Keratinocyte (primary cell): ENCODE data around the gene NFASC. TPM values are rescaled to one million over a fixed set of nuclear protein-coding genes. Genes with fewer than 3 reads are reported as not detected.

Experiments used
- DNase-seq: peaks from one replicate; pipeline ENCODE4 v3.0.0-alpha.2; 2011; ENCODE audit warnings: low read depth, missing footprints, low spot score
- FAIRE-seq: peaks from 2 replicates; lab custom pipeline; 2011; peaks lifted over from hg19 to GRCh38; lab: Jason Lieb, UNC
- H2AFZ ChIP-seq: 2 replicates; pipeline ENCODE4 v1.6.0; 2012; ENCODE audit warnings: low read length, control low read depth, inconsistent platforms; ENCODE audit not compliant: control insufficient read depth
- H3K27ac ChIP-seq: 2 replicates; pipeline ENCODE4 v1.5.1; 2011; ENCODE audit warnings: low read length; ENCODE audit not compliant: control insufficient read depth, insufficient read depth
- H3K27me3 ChIP-seq: 3 replicates; pipeline ENCODE4 v1.6.0; 2011; ENCODE audit warnings: low read length; ENCODE audit not compliant: control insufficient read depth, insufficient read depth; ENCODE audit errors: extremely low read depth
- H3K36me3 ChIP-seq, 2 experiments: 2 replicates in 1 of 2; 3 replicates in 1 of 2; pipeline ENCODE4 v1.5.1; 2011; ENCODE audit warnings: low read length in 2 of 2, mild to moderate bottlenecking in 1 of 2; ENCODE audit not compliant: control insufficient read depth in 2 of 2, insufficient read depth in 2 of 2; ENCODE audit errors: extremely low read depth in 1 of 2
- H3K4me1 ChIP-seq: 3 replicates; pipeline ENCODE4 v1.5.1; 2011; ENCODE audit warnings: low read length; ENCODE audit not compliant: control insufficient read depth, insufficient read depth; ENCODE audit errors: extremely low read depth
- H3K4me2 ChIP-seq: 3 replicates; pipeline ENCODE4 v1.6.0; 2011; ENCODE audit warnings: low read depth, low read length; ENCODE audit not compliant: control insufficient read depth, insufficient read depth; ENCODE audit errors: extremely low read depth
- H3K4me3 ChIP-seq, 3 experiments: fragments of 200-600 bp in 1 of 3; sonication (generic) in 1 of 3; 2 replicates in 2 of 3; 3 replicates in 1 of 3; pipeline ENCODE4 v1.5.1; 2011 to 2016; ENCODE audit warnings: low read length in 3 of 3, mild to moderate bottlenecking in 3 of 3, control low read depth in 2 of 3, inconsistent platforms in 1 of 3, low read depth in 1 of 3, mixed read lengths in 1 of 3, mixed run types in 1 of 3, moderate library complexity in 1 of 3; ENCODE audit not compliant: control insufficient read depth in 2 of 3, insufficient read depth in 2 of 3; ENCODE audit errors: extremely low read depth in 1 of 3
- H3K79me2 ChIP-seq: 2 replicates; pipeline ENCODE4 v1.6.0; 2012; ENCODE audit warnings: low read length; ENCODE audit not compliant: control insufficient read depth, insufficient read depth
- H3K9ac ChIP-seq: 3 replicates; pipeline ENCODE4 v1.6.0; 2011; ENCODE audit warnings: low read length; ENCODE audit not compliant: control insufficient read depth, insufficient read depth; ENCODE audit errors: extremely low read depth
- H3K9me1 ChIP-seq: 3 replicates; pipeline ENCODE4 v1.6.0; 2011; ENCODE audit warnings: low read length; ENCODE audit not compliant: control insufficient read depth, insufficient read depth; ENCODE audit errors: extremely low read depth
- H3K9me3 ChIP-seq: 2 replicates; pipeline ENCODE4 v1.5.1; 2012; ENCODE audit warnings: low read depth, low read length; ENCODE audit not compliant: control insufficient read depth
- H4K20me1 ChIP-seq: 3 replicates; pipeline ENCODE4 v1.6.0; 2011; ENCODE audit warnings: low read length; ENCODE audit not compliant: control insufficient read depth, insufficient read depth; ENCODE audit errors: extremely low read depth
- EZH2 ChIP-seq: IDR thresholded peaks from one replicate; pipeline ENCODE4 v1.6.1; 2012; ENCODE audit warnings: inconsistent platforms, mild to moderate bottlenecking, low read length, moderate library complexity
- dilution Hi-C: fragments of 300-500 bp; cut with MboI; formaldehyde crosslinking; loops from one replicate; pipeline ENCODE4 v1.7.0; 2020; ENCODE audit warnings: low sequenced_read_pairs; ENCODE audit not compliant: extremely low pct_ligation_motif_present
- polyA plus RNA-seq, 5 experiments: library from polyadenylated mRNA; depleted of rRNA in 3 of 5; stranded (reverse) in 3 of 5; stranded (forward) in 1 of 5; unstranded in 1 of 5; fragments of >200 nt; gene quantifications; 1 replicate in 1 of 5; 2 replicates in 3 of 5; 3 replicates in 1 of 5; pipeline versions ENCODE4 v1.2.1 to v1.2.3, GENCODE V29; 2011 to 2012; ENCODE audit warnings: missing spikeins in 2 of 5, low read depth in 1 of 5, low replicate concordance in 1 of 5
- TF ChIP-seq, protein P1 (sequence below), 3 experiments: IDR thresholded peaks in 1 of 3; conservative IDR thresholded peaks in 1 of 3; optimal IDR thresholded peaks in 1 of 3; 2 replicates in 2 of 3; 3 replicates in 1 of 3; pipeline versions ENCODE3 to v1.5.1; 2011; ENCODE audit warnings: low read length in 3 of 3, mild to moderate bottlenecking in 3 of 3, moderate library complexity in 2 of 3, control low read depth in 1 of 3, inconsistent platforms in 1 of 3; ENCODE audit not compliant: insufficient read depth in 2 of 3; ENCODE audit errors: extremely low read depth in 1 of 3

NFASC gene
- polyA plus RNA-seq, 1 donor (not counting 4 experiments of a cell fraction or from before 2014, with no cell fraction given): 4.3 TPM

DNA sequence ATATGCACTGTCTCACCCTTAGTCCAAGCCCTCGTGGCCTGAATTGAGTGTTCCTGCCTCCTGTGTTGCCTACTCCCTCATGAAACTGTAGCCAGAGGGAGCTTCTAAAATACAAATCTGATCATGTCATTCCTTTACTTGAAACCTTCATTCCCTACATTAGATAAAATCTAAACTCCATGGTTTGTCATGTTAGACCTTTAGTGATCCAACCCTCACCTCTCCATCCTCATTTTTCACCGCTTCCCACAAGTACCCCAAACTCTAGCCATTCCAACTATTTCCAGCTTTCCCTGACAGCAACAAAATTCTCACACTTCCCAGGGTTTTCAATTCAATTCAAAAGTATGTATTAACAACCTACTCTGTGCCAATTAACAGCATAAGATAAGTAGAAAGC, 154.0 kb downstream of the NFASC start:
- no peak overlapping the region for H3K4me3 ChIP-seq
- no peaks in the 10 kb centered on the region for H3K79me2 ChIP-seq
- H3K4me2 ChIP-seq: no peak overlapping the region
- H3K36me3 ChIP-seq: no peaks in the 10 kb centered on the region
- DNase-seq (no peak), FAIRE-seq (no peak)
- no peaks in the 10 kb centered on the region for H4K20me1 ChIP-seq
- dilution Hi-C loops: no loop called here
- H3K27ac ChIP-seq: no peak overlapping the region
- no peak overlapping the region for H3K9ac ChIP-seq
- H3K9me3 ChIP-seq: no peaks in the 10 kb centered on the region
- H3K4me1 ChIP-seq: no peaks in the 10 kb centered on the region
- no peaks in the 10 kb centered on the region for H3K9me1 ChIP-seq
- peaks cover 24% of the 10 kb centered on the region for H3K27me3 ChIP-seq
- TF ChIP-seq, protein P1, sequence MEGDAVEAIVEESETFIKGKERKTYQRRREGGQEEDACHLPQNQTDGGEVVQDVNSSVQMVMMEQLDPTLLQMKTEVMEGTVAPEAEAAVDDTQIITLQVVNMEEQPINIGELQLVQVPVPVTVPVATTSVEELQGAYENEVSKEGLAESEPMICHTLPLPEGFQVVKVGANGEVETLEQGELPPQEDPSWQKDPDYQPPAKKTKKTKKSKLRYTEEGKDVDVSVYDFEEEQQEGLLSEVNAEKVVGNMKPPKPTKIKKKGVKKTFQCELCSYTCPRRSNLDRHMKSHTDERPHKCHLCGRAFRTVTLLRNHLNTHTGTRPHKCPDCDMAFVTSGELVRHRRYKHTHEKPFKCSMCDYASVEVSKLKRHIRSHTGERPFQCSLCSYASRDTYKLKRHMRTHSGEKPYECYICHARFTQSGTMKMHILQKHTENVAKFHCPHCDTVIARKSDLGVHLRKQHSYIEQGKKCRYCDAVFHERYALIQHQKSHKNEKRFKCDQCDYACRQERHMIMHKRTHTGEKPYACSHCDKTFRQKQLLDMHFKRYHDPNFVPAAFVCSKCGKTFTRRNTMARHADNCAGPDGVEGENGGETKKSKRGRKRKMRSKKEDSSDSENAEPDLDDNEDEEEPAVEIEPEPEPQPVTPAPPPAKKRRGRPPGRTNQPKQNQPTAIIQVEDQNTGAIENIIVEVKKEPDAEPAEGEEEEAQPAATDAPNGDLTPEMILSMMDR (optimal IDR thresholded peaks at IDR 0.05 in 1 of 3, IDR thresholded peaks at IDR 0.05 in 1 of 3, conservative IDR thresholded peaks at IDR 0.05 in 1 of 3; ENCODE audit: extremely low read depth in 1 of 3, insufficient read depth in 2 of 3, low read length in 3 of 3): no peak
- no peak for TF ChIP-seq EZH2
- no peak overlapping the region for H2AFZ ChIP-seq

DNA sequence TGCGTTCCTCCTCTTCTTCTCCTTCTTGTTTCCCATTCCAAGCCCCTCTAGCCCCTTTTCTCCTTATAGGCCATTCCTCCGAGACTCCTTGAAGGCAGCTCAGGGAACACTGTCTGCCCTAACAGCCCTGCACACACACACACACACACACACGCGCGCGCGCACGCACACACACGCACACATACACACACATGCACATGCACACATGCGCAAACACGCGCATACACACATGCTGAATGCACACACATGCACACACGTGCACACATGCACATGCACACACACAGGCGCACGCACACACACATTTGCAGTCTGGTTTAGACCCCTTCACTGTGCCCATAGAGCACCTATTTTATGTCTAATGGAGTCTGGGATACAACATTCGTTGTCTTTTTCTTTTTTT, 154.6 kb downstream of the NFASC start:
- H3K27me3 ChIP-seq: peaks cover 30% of the 10 kb centered on the region

More for the DNA sequence above, 154.6 kb downstream of the NFASC start:
- H3K9me1 ChIP-seq: no peaks in the 10 kb centered on the region
- H3K27ac ChIP-seq: no peak overlapping the region
- no peak overlapping the region for H3K4me2 ChIP-seq
- no peak overlapping the region for H3K9ac ChIP-seq
- dilution Hi-C loops: no loop called here
- no peak for DNase-seq
- H3K79me2 ChIP-seq: no peaks in the 10 kb centered on the region
- FAIRE-seq: no peak
- H3K4me3 ChIP-seq: no peak overlapping the region
- H3K9me3 ChIP-seq: no peaks in the 10 kb centered on the region
- TF ChIP-seq, protein P1 (optimal IDR thresholded peaks at IDR 0.05 in 1 of 3, IDR thresholded peaks at IDR 0.05 in 1 of 3, conservative IDR thresholded peaks at IDR 0.05 in 1 of 3; ENCODE audit: extremely low read depth in 1 of 3, insufficient read depth in 2 of 3, low read length in 3 of 3): no peak
- no peak for TF ChIP-seq EZH2
- H3K4me1 ChIP-seq: no peaks in the 10 kb centered on the region
- H4K20me1 ChIP-seq: no peaks in the 10 kb centered on the region
- H2AFZ ChIP-seq: no peak overlapping the region
- H3K36me3 ChIP-seq: no peaks in the 10 kb centered on the region
